ENCODE data around the gene CCDC148. TPM values are rescaled to one million over a fixed set of nuclear protein-coding genes. Genes with fewer than 3 reads are reported as not detected.
A peak's percentile ranks its signal among the peaks of the same experiment; 100 is the strongest.

The CCDC148 gene
- total and polyA plus RNA-seq, 2 experiments from 2014 or later: 0.64 to 0.86 TPM

DNA sequence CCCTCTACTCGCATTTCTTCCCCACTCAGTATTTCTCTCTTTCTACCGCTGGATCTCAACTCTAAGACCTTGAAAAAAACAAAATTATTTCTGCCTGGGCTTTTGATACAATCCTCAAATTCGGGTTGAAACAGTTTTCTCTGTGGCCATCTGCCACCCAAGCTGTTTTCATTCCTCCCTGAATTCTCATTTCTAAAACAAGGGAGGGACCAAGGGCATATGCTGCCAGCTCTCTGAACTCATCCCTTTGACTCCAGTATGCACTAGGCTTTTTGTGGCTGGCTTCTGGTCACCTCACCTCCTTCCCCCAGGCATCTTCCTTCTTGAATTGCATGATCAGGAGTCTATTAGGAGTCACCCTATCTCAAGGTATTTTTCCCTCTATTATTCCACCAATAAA is 49.5 kb downstream of the CCDC148 start:
- in situ Hi-C loops (cut with MboI): no loop called here
- H4K20me1 ChIP-seq (ENCODE audit: insufficient read depth): no peaks in the 10 kb centered on the region
- 33 to 39% methylated on average over 3 of the region's 3 CpGs for WGBS, 2 experiments (ENCODE audit: low coverage in 1 of 2, low lambda C conversion rate in 2 of 2, missing lambda C conversion rate in 2 of 2)

DNA sequence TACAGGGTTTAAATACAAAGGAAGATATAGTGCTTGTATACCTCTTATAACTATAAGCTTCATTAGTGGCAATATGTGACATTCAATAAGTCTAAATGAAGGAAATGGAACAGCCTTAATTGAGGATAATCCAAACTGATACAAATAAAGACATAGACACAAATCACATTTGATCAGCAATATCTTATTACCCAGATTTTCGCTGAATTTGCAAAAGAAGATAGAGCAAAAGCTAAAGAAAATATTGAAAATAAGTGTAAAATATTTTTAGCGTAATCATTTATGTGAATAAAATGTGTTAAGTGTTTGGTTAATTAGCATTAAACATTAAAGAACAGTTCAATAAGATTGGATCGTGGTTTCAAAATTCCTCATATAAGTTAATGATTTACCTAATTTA is 51.2 kb downstream of the CCDC148 start:
- H3K9ac ChIP-seq: no peak overlapping the region
- H3F3A ChIP-seq (ENCODE audit: insufficient read depth): no peaks in the 10 kb centered on the region
- H3K27me3 ChIP-seq (replicated peaks; ENCODE audit: insufficient read depth): no peaks in the 10 kb centered on the region
- H3K27ac ChIP-seq: no peak overlapping the region
- no peaks in the 10 kb centered on the region for H3K36me3 ChIP-seq (ENCODE audit: low read depth)
- H3K4me1 ChIP-seq (ENCODE audit: insufficient read depth): no peaks in the 10 kb centered on the region
- H3K79me2 ChIP-seq (ENCODE audit: insufficient read depth): no peaks in the 10 kb centered on the region
- DNase-seq: no peak
- no peaks in the 10 kb centered on the region for H4K20me1 ChIP-seq (ENCODE audit: insufficient read depth)
- no peak overlapping the region for H2AFZ ChIP-seq
- no peak overlapping the region for H3K4me2 ChIP-seq (ENCODE audit: unreplicated experiment)
- no peaks in the 10 kb centered on the region for H3K9me3 ChIP-seq (ENCODE audit: low read depth)
- WGBS, 2 experiments (ENCODE audit: low coverage in 1 of 2, low lambda C conversion rate in 2 of 2, missing lambda C conversion rate in 2 of 2): 81 to 84% methylated on average over 3 of the region's 3 CpGs
- TF ChIP-seq EZH2 (IDR thresholded peaks at IDR 0.05; ENCODE audit: insufficient read depth, poor library complexity, severe bottlenecking) (no peak), EZH2phosphoT487 (IDR thresholded peaks at IDR 0.05; ENCODE audit: insufficient read depth, low read depth) (no peak)
- in situ Hi-C loops (cut with MboI): no loop called here
- no peak overlapping the region for H3K4me3 ChIP-seq
- no peaks in the 10 kb centered on the region for H3K9me2 ChIP-seq (ENCODE audit: insufficient read depth)

More for the DNA sequence above, 49.5 kb downstream of the CCDC148 start:
- H3K4me1 ChIP-seq (ENCODE audit: insufficient read depth): peaks cover 3% of the 10 kb centered on the region
- TF ChIP-seq EZH2phosphoT487 (IDR thresholded peaks at IDR 0.05; ENCODE audit: insufficient read depth, low read depth) (no peak), EZH2 (IDR thresholded peaks at IDR 0.05; ENCODE audit: insufficient read depth, poor library complexity, severe bottlenecking) (no peak)
- no peaks in the 10 kb centered on the region for H3K9me3 ChIP-seq (ENCODE audit: low read depth)
- no peaks in the 10 kb centered on the region for H3K27me3 ChIP-seq (replicated peaks; ENCODE audit: insufficient read depth)
- no peaks in the 10 kb centered on the region for H3K36me3 ChIP-seq (ENCODE audit: low read depth)
- H3K27ac ChIP-seq: no peak overlapping the region
- peak; percentile 10 for DNase-seq
- H2AFZ ChIP-seq: no peak overlapping the region
- no peak overlapping the region for H3K9ac ChIP-seq
- H3K9me2 ChIP-seq (ENCODE audit: insufficient read depth): no peaks in the 10 kb centered on the region
- H3K79me2 ChIP-seq (ENCODE audit: insufficient read depth): no peaks in the 10 kb centered on the region
- no peak overlapping the region for H3K4me2 ChIP-seq (ENCODE audit: unreplicated experiment)
- H3F3A ChIP-seq (ENCODE audit: insufficient read depth): no peaks in the 10 kb centered on the region
- no peak overlapping the region for H3K4me3 ChIP-seq

DNA sequence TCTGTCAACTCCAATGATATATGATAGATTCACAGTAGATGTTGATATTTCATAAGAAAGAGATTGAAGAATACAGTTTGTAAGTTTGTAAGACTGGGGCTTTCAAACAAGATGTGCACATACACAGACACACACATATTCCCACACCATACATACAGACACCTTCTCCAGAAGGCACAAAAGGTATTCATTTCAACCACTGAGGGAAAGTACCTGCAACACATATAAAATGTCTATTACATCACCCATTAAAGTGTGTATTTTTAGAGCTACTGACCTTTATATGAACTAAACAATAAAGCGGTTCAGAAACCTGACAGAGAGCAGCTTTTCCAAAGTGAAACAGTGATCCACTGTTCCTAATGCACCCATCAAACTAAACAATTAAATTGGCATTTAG is 53.3 kb downstream of the CCDC148 start:
- H3K9me3 ChIP-seq (ENCODE audit: low read depth): no peaks in the 10 kb centered on the region
- H3K4me3 ChIP-seq: no peak overlapping the region
- H4K20me1 ChIP-seq (ENCODE audit: insufficient read depth): no peaks in the 10 kb centered on the region
- no peaks in the 10 kb centered on the region for H3K4me1 ChIP-seq (ENCODE audit: insufficient read depth)
- H3K36me3 ChIP-seq (ENCODE audit: low read depth): no peaks in the 10 kb centered on the region
- H3K9me2 ChIP-seq (ENCODE audit: insufficient read depth): no peaks in the 10 kb centered on the region
- no peaks in the 10 kb centered on the region for H3F3A ChIP-seq (ENCODE audit: insufficient read depth)
- 69 to 71% methylated on average over 1 of the region's 1 CpG for whole genome bisulfite sequencing, 2 experiments (ENCODE audit: low coverage in 1 of 2, low lambda C conversion rate in 2 of 2, missing lambda C conversion rate in 2 of 2)
- in situ Hi-C loops (cut with MboI): no loop called here
- no peak overlapping the region for H3K27ac ChIP-seq
- H3K79me2 ChIP-seq (ENCODE audit: insufficient read depth): no peaks in the 10 kb centered on the region
- no peak overlapping the region for H2AFZ ChIP-seq
- no peak overlapping the region for H3K9ac ChIP-seq
- no peak for DNase-seq
- TF ChIP-seq EZH2 (IDR thresholded peaks at IDR 0.05; ENCODE audit: insufficient read depth, poor library complexity, severe bottlenecking) (no peak), EZH2phosphoT487 (IDR thresholded peaks at IDR 0.05; ENCODE audit: insufficient read depth, low read depth) (no peak)
- H3K4me2 ChIP-seq (ENCODE audit: unreplicated experiment): no peak overlapping the region
- no peaks in the 10 kb centered on the region for H3K27me3 ChIP-seq (replicated peaks; ENCODE audit: insufficient read depth)

DNA sequence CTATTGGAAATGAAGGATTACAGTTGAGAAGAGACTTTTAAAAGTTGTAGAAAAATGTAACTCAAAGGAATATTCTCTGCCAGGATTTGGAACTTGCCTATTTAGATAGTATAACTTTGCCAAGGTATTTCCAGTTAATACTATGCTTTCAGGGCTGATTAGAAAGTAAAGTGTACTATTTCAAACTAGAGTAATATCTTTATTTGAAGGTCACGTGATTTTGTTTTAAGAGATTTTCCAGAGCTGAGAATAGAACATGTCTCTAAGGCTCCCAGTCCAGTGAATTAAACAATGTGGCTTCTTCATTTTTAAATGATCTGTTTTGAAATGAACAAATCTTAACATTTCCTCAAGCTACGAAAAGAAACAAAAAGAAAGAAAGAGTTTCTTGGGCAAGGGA is 53.9 kb downstream of the CCDC148 start:
- Histone ChIP-seq H3K27ac (no peak overlapping the region), H3K4me3 (no peak overlapping the region), H3K9me3 (ENCODE audit: low read depth) (no peaks in the 10 kb centered on the region), H3K27me3 (replicated peaks; ENCODE audit: insufficient read depth) (no peaks in the 10 kb centered on the region), H3F3A (ENCODE audit: insufficient read depth) (no peaks in the 10 kb centered on the region), H4K20me1 (ENCODE audit: insufficient read depth) (no peaks in the 10 kb centered on the region), H2AFZ (no peak overlapping the region), H3K36me3 (ENCODE audit: low read depth) (no peaks in the 10 kb centered on the region), H3K9me2 (ENCODE audit: insufficient read depth) (no peaks in the 10 kb centered on the region), H3K9ac (no peak overlapping the region), H3K4me1 (ENCODE audit: insufficient read depth) (no peaks in the 10 kb centered on the region), H3K4me2 (ENCODE audit: unreplicated experiment) (no peak overlapping the region), H3K79me2 (ENCODE audit: insufficient read depth) (no peaks in the 10 kb centered on the region)
- WGBS, 2 experiments (ENCODE audit: low coverage in 1 of 2, low lambda C conversion rate in 2 of 2, missing lambda C conversion rate in 2 of 2): 15 to 28% methylated on average over 2 of the region's 2 CpGs
- no peak for DNase-seq
- no peak for TF ChIP-seq EZH2 (IDR thresholded peaks at IDR 0.05; ENCODE audit: insufficient read depth, poor library complexity, severe bottlenecking)
- TF ChIP-seq EZH2phosphoT487 (IDR thresholded peaks at IDR 0.05; ENCODE audit: insufficient read depth, low read depth): no peak
- in situ Hi-C loops (cut with MboI): no loop called here

DNA sequence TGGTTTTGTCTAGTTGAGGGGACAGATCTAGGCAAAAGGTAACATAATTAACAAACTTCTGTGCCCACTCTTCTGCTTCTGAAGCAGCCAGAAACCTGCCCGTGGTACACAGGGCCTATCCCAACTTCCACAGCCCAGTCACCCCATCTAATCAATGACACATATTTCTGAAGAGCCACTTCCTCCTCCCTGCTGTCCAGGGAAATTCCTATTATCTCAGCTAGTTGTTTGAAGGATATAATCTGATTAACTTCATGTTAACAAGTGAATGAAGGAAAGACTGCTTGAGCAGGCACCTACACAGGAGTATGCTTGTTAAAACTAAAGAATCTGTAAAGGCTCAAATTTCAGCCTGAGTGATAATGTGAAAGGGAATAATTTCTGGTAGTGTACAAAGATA is 61.4 kb downstream of the CCDC148 start:
- TF ChIP-seq EZH2phosphoT487 (IDR thresholded peaks at IDR 0.05; ENCODE audit: insufficient read depth, low read depth): no peak
- TF ChIP-seq EZH2 (IDR thresholded peaks at IDR 0.05; ENCODE audit: insufficient read depth, poor library complexity, severe bottlenecking): no peak
- Histone ChIP-seq H4K20me1 (ENCODE audit: insufficient read depth) (no peaks in the 10 kb centered on the region), H3K79me2 (ENCODE audit: insufficient read depth) (no peaks in the 10 kb centered on the region), H3K36me3 (ENCODE audit: low read depth) (no peaks in the 10 kb centered on the region), H3K27me3 (replicated peaks; ENCODE audit: insufficient read depth) (no peaks in the 10 kb centered on the region), H3K4me2 (ENCODE audit: unreplicated experiment) (peak overlapping the region; percentile 14), H3K9me3 (ENCODE audit: low read depth) (no peaks in the 10 kb centered on the region), H3K9me2 (ENCODE audit: insufficient read depth) (no peaks in the 10 kb centered on the region), H3K27ac (no peak overlapping the region), H3K4me1 (ENCODE audit: insufficient read depth) (peaks cover 22% of the 10 kb centered on the region), H3K4me3 (no peak overlapping the region), H2AFZ (peak overlapping the region; percentile 64), H3K9ac (no peak overlapping the region), H3F3A (ENCODE audit: insufficient read depth) (no peaks in the 10 kb centered on the region)
- 4 to 7% methylated on average over 1 of the region's 1 CpG for WGBS, 2 experiments (ENCODE audit: low coverage in 1 of 2, low lambda C conversion rate in 2 of 2, missing lambda C conversion rate in 2 of 2)
- in situ Hi-C loops (cut with MboI): no loop called here
- peak; percentile 25 for DNase-seq

Data from GM23248 (cell line).